CD4-positive, alpha-beta T cell (primary cell): ENCODE results near the gene SHLD1. TPM values are rescaled to one million over a fixed set of nuclear protein-coding genes. Genes with fewer than 3 reads are reported as not detected.

Experiments
- ATAC-seq: fragments of 200-7000 bp; cut with Tn5 transposase; one replicate; pipeline ENCODE4 v1.10.0; 2022; ENCODE audit warnings: mild to moderate bottlenecking; ENCODE audit not compliant: poor library complexity
- CTCF ChIA-PET: fragments of 350-600 bp; sonication (Branson Sonifier 250); formaldehyde crosslinking; loops from one replicate; lab custom pipeline; 2021; ENCODE audit warnings: antibody characterized with exemption, inconsistent platforms; lab: Charles Lee
- POLR2A ChIA-PET: fragments of 350-600 bp; sonication (Branson Sonifier 250); formaldehyde crosslinking; loops from one replicate; lab custom pipeline; 2021; ENCODE audit warnings: antibody characterized with exemption, inconsistent platforms; lab: Charles Lee
- DNase-seq, 14 experiments: peaks; one replicate each; pipeline ENCODE4 v3.0.0-alpha.2; 2013 to 2020; ENCODE audit warnings: mixed read lengths in 2 of 14
- H3K27ac ChIP-seq, 2 donors: one replicate each; pipeline versions ENCODE4 v1.5.1 to v1.7.0; 2013; ENCODE audit warnings: low read length in 2 of 2, low read depth in 1 of 2, mild to moderate bottlenecking in 1 of 2
- H3K27me3 ChIP-seq, 2 experiments: 1 replicate in 1 of 2; 2 replicates in 1 of 2; pipeline versions ENCODE4 v1.6.1 to v1.7.0; 2013; ENCODE audit warnings: low read length in 2 of 2, control low read depth in 1 of 2, mild to moderate bottlenecking in 1 of 2, moderate library complexity in 1 of 2; ENCODE audit not compliant: insufficient read depth in 2 of 2, control insufficient read depth in 1 of 2
- H3K36me3 ChIP-seq: one replicate; pipeline ENCODE4 v1.6.1; 2013; ENCODE audit warnings: low read length, control low read depth; ENCODE audit not compliant: insufficient read depth
- H3K4me1 ChIP-seq: one replicate; pipeline ENCODE4 v1.6.1; 2013; ENCODE audit warnings: low read length, control low read depth; ENCODE audit not compliant: insufficient read depth
- H3K4me3 ChIP-seq: one replicate; pipeline ENCODE4 v1.5.1; 2013; ENCODE audit warnings: mild to moderate bottlenecking, low read length, moderate library complexity
- H3K9me3 ChIP-seq, 2 experiments: 1 replicate in 1 of 2; 2 replicates in 1 of 2; pipeline versions ENCODE4 v1.6.1 to v1.7.0; 2013; ENCODE audit warnings: low read length in 2 of 2, mild to moderate bottlenecking in 2 of 2, control low read depth in 1 of 2, moderate library complexity in 1 of 2; ENCODE audit not compliant: control insufficient read depth in 1 of 2, insufficient read depth in 1 of 2
- H3K27ac Mint-ChIP-seq: one replicate; pipeline ENCODE4 v1.8.0; 2020; ENCODE audit warnings: mixed read lengths
- H3K27me3 Mint-ChIP-seq: one replicate; pipeline ENCODE4 v1.8.0; 2021; ENCODE audit warnings: mixed read lengths
- H3K36me3 Mint-ChIP-seq: one replicate; pipeline ENCODE4 v1.8.0; 2021; ENCODE audit warnings: low read depth, mixed read lengths
- H3K4me1 Mint-ChIP-seq: one replicate; pipeline ENCODE4 v1.8.0; 2021; ENCODE audit warnings: low read depth, mixed read lengths
- H3K4me3 Mint-ChIP-seq: one replicate; pipeline ENCODE4 v1.8.0; 2020; ENCODE audit warnings: mild to moderate bottlenecking, mixed read lengths
- H3K9me3 Mint-ChIP-seq: one replicate; pipeline ENCODE4 v1.8.0; 2020; ENCODE audit warnings: mixed read lengths
- intact Hi-C, 2 experiments: fragments of 100-400 bp; cut with DNase I in 1 of 2; cut with micrococcal nuclease in 1 of 2; formaldehyde crosslinking; loops; one replicate each; pipeline versions ENCODE4 v1.15.1 to v1.9.0; 2023 to 2025; cut with DNase I, micrococcal nuclease
- total RNA-seq, 174 experiments: library from RNA in 2 of 174; stranded (reverse) in 2 of 174; gene quantifications; one replicate each; pipeline ENCODE4 v1.2.3 and lab custom pipeline; 2021 to 2026
- TF ChIP-seq, protein P1 (sequence below): fragments of 200-600 bp; IDR thresholded peaks from one replicate; pipeline ENCODE4 v1.8.0; 2022; ENCODE audit warnings: antibody characterized with exemption, mild to moderate bottlenecking

Gene SHLD1
- total RNA-seq, 2 experiments from 2014 or later, result 7.0 to 7.3 TPM

DNA sequence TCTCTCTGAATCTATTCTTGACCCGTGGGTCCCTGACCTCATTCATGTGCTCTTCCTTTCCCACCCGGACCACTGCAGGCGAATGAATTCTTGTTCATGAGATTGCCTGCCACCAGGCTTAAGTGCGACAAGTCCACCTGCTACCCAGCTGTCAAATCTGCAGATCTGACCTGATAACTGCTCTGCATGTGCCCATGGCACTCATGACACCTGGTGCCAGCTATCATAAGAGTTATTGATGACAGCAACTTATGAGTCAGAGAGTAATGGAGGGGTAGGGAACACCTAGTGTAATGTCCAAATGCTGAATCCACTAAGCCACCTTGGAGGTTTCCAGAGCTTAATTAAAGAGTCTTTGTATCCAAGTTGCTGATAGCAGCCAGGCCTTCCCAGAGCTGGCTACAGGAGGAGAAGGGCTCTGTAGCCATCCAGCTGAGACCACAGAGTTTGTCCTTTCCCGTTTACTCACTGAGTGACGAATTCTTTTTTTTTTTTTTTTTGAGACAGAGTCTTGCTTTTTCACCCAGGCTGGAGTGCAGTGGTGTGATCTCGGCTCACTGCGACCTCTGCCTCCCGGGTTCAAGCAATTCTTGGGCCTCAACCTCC, 17.4 kb downstream of the SHLD1 start:
- no peaks in the 10 kb centered on the region for H3K27me3 Mint-ChIP-seq
- no peak overlapping the region for H3K27ac Mint-ChIP-seq
- H3K4me1 ChIP-seq, result peaks cover 3% of the 10 kb centered on the region
- no peak overlapping the region for H3K27ac ChIP-seq
- no peaks in the 10 kb centered on the region for H3K9me3 ChIP-seq
- DNase-seq (no peak), ATAC-seq (no peak)
- H3K36me3 Mint-ChIP-seq, result peaks cover 67% of the 10 kb centered on the region
- ChIA-PET CTCF (no interaction called here), POLR2A (interaction anchor here (0.8 kb wide), 1 partner anchor 53 kb away, joined by 3 read pairs; no protein-coding TSS in a partner anchor)
- H3K4me1 Mint-ChIP-seq, result peaks cover 30% of the 10 kb centered on the region
- no peaks in the 10 kb centered on the region for H3K9me3 Mint-ChIP-seq
- no peak overlapping the region for H3K4me3 Mint-ChIP-seq
- TF ChIP-seq, protein P1, sequence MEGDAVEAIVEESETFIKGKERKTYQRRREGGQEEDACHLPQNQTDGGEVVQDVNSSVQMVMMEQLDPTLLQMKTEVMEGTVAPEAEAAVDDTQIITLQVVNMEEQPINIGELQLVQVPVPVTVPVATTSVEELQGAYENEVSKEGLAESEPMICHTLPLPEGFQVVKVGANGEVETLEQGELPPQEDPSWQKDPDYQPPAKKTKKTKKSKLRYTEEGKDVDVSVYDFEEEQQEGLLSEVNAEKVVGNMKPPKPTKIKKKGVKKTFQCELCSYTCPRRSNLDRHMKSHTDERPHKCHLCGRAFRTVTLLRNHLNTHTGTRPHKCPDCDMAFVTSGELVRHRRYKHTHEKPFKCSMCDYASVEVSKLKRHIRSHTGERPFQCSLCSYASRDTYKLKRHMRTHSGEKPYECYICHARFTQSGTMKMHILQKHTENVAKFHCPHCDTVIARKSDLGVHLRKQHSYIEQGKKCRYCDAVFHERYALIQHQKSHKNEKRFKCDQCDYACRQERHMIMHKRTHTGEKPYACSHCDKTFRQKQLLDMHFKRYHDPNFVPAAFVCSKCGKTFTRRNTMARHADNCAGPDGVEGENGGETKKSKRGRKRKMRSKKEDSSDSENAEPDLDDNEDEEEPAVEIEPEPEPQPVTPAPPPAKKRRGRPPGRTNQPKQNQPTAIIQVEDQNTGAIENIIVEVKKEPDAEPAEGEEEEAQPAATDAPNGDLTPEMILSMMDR, result no peak
- H3K36me3 ChIP-seq, result peaks cover 14% of the 10 kb centered on the region
- intact Hi-C loops, result no loop called here
- no peaks in the 10 kb centered on the region for H3K27me3 ChIP-seq
- no peak overlapping the region for H3K4me3 ChIP-seq

DNA sequence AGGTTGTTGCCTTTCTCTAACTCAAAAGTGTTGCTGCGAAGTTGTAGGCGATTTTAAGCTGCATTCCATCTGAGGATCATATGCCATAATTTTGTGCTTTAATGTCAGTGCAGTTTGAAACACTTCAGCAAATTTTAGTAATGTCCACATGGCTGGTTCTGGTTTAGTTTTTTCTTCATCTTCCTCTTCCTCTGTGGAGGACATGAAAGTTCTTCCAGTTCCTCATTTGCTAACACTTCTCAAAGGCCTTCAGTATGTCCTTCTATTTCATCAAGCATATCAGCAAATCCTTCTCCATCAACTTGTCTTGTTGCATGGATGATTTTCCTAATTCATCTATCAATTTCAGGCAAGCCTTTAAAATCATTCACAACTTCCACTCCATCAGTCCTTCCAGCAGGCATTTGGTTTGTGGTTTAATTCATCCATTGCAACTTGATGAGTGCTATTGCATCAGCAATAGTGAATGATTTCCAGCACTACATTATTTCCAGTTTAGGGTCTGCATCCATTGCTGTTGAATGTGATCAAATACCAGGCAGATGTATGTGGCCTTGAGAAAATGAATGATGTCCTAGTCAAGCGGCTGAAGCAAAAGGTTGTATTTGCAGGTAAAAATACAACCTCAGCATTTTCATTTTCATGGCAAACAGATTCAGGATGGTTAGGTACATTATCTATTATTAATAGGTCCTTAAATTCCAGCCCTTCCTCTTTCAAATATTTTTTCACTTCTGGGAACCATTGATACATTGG, 20.2 kb downstream of the SHLD1 start:
- H3K9me3 Mint-ChIP-seq, result no peaks in the 10 kb centered on the region
- ATAC-seq (no peak), DNase-seq (no peak)
- Histone ChIP-seq H3K4me1 (peaks cover 2% of the 10 kb centered on the region), H3K27me3 (no peaks in the 10 kb centered on the region), H3K9me3 (no peaks in the 10 kb centered on the region), H3K27ac (no peak overlapping the region), H3K4me3 (no peak overlapping the region), H3K36me3 (peaks cover 40% of the 10 kb centered on the region)
- CTCF ChIA-PET, result no interaction called here
- no peaks in the 10 kb centered on the region for H3K27me3 Mint-ChIP-seq
- H3K4me1 Mint-ChIP-seq, result peaks cover 34% of the 10 kb centered on the region
- H3K27ac Mint-ChIP-seq, result peak overlapping the region; percentile 50
- H3K4me3 Mint-ChIP-seq, result no peak overlapping the region
- peaks cover 80% of the 10 kb centered on the region for H3K36me3 Mint-ChIP-seq
- POLR2A ChIA-PET, result no interaction called here
- intact Hi-C loops, result no loop called here
- TF ChIP-seq, protein P1, result no peak

DNA sequence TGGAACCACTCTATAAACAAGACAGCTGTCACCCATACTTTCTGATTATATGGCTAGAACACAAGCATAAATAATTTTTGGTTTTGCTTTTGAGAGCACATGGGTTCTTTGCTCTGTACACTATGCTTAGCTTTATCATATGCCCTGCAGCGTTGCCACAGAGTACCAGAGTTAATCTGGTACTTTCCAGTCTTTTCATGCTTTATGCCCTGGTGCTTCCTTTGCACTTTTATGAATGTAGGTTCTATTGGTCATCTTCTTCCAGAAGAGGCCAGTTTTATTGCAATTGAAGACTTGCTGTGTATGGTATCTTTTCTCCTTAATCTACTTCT, 20.8 kb downstream of the SHLD1 start:
- Mint-ChIP-seq H3K27ac (peak overlapping the region; percentile 50), H3K36me3 (peaks cover 82% of the 10 kb centered on the region), H3K27me3 (no peaks in the 10 kb centered on the region), H3K9me3 (no peaks in the 10 kb centered on the region), H3K4me3 (no peak overlapping the region), H3K4me1 (peaks cover 34% of the 10 kb centered on the region)
- ChIA-PET POLR2A (no interaction called here), CTCF (no interaction called here)
- Histone ChIP-seq H3K27ac (no peak overlapping the region), H3K4me3 (no peak overlapping the region), H3K9me3 (no peaks in the 10 kb centered on the region), H3K36me3 (peaks cover 42% of the 10 kb centered on the region), H3K27me3 (no peaks in the 10 kb centered on the region), H3K4me1 (peaks cover 2% of the 10 kb centered on the region)
- no peak for DNase-seq
- TF ChIP-seq, protein P1, result no peak
- ATAC-seq, result no peak
- intact Hi-C loops, result no loop called here
